Ovary (tissue), 3 donors: ENCODE results near the gene TUT7.

Experiments used
- POLR2A ChIP-seq: fragments of 450-650 bp; IDR thresholded peaks from one replicate; pipeline ENCODE4 v1.6.1; 2017; ENCODE audit warnings: antibody characterized with exemption, mild to moderate bottlenecking, moderate library complexity
- TF ChIP-seq, protein P1 (sequence below), 3 donors: fragments of 450-650 bp in 2 of 3; fragments of 200-600 bp in 1 of 3; IDR thresholded peaks; one replicate each; pipeline versions ENCODE4 v1.5.1 to v1.8.0; 2016 to 2022; ENCODE audit warnings: antibody characterized with exemption in 3 of 3, mild to moderate bottlenecking in 1 of 3
- donor health status: DM: no; HTN: no; CAD: no.

DNA sequence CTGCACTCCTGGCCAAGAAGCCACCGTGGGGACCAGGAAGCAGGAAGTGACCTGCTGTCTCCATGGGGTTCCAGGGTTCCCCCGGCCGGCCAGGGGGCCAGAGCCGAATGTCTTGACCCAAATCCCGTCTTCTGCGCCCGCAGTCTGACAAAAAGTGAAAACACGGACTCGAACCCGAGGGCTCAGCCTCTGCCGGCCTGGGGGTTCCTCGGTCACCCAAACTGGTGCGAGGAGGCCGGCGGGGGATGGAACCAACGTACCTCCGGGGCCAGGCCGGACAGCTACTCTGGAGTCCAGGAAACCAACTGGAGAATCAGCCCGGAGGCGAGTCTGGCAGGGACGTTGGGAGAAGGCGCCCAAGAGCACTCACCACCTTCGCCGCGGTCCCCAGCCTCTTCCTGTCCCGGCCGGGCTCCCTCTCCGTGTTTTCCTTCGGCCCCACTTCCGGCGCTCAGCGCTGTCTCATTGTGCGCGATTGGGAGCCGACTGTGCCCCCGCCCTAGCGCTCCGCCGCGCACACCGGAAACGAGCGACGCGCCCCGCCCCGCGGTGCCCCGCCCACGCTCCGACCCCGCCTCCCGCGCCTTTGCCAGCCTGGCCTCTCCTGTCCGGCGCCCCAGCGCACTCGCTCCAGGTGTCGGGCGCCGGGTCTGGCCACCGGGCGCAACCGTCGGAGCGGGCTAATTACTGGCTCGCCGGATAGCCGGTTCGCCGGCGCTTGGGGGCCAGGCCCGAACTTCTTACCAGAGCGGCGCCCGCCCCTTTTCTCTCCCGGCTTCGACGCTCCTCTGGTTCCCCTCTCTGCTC is at the start of gene TUT7:
- TF ChIP-seq, protein P1, sequence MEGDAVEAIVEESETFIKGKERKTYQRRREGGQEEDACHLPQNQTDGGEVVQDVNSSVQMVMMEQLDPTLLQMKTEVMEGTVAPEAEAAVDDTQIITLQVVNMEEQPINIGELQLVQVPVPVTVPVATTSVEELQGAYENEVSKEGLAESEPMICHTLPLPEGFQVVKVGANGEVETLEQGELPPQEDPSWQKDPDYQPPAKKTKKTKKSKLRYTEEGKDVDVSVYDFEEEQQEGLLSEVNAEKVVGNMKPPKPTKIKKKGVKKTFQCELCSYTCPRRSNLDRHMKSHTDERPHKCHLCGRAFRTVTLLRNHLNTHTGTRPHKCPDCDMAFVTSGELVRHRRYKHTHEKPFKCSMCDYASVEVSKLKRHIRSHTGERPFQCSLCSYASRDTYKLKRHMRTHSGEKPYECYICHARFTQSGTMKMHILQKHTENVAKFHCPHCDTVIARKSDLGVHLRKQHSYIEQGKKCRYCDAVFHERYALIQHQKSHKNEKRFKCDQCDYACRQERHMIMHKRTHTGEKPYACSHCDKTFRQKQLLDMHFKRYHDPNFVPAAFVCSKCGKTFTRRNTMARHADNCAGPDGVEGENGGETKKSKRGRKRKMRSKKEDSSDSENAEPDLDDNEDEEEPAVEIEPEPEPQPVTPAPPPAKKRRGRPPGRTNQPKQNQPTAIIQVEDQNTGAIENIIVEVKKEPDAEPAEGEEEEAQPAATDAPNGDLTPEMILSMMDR (IDR thresholded peaks at IDR 0.05): peak in 1 of 3 donors; percentile 14
- TF ChIP-seq POLR2A: peak; percentile 77
